ENCODE data around the gene C1orf21.

DNA sequence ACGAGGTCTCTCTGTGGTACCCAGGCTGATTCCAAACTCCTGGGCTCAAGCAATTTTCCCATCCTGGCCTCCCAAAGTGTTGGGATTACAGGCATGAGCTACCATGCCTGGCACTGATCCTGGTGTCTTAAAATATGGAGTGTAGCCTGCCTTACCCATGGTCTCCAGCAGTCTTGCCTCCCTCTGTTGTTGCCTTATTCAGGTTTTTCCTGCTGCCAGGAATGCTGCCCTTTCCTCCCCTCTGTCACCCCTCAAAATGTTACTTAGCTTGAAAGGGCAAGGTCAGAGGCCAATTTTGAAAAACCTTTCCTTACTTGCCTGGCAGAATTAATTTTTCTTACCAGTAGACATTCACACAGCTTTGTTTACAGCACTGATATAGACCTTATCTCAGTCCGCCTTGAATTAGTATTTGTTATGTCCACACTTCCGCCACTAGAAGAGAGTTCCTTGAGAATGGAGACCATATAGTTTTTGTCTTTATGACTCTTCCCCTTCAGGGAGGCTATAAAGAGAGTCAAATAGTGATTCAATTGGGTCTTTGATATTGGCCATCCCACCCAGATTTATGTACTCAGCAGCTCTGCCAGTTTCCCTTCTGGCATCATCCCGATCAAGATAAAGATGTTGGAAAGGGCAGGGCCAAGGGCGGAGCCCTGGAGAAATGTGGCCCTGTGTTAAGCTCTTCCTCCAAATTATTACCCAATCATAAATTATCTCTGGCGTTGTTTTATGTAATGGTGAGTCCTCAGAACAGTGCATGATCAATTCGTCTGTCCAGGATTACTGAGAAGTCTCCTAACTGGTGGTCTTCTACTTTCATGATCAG lies 38.8 kb downstream of the C1orf21 start:
- no peak for TF ChIP-seq POLR2A (IDR thresholded peaks at IDR 0.05; ENCODE audit: low read depth, low read length)
- TF ChIP-seq, protein P1, sequence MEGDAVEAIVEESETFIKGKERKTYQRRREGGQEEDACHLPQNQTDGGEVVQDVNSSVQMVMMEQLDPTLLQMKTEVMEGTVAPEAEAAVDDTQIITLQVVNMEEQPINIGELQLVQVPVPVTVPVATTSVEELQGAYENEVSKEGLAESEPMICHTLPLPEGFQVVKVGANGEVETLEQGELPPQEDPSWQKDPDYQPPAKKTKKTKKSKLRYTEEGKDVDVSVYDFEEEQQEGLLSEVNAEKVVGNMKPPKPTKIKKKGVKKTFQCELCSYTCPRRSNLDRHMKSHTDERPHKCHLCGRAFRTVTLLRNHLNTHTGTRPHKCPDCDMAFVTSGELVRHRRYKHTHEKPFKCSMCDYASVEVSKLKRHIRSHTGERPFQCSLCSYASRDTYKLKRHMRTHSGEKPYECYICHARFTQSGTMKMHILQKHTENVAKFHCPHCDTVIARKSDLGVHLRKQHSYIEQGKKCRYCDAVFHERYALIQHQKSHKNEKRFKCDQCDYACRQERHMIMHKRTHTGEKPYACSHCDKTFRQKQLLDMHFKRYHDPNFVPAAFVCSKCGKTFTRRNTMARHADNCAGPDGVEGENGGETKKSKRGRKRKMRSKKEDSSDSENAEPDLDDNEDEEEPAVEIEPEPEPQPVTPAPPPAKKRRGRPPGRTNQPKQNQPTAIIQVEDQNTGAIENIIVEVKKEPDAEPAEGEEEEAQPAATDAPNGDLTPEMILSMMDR (IDR thresholded peaks at IDR 0.05; ENCODE audit: extremely low read depth in 1 of 2, insufficient read depth in 1 of 2, low read depth in 1 of 2, low read length in 2 of 2): no peak
- TF ChIP-seq EZH2 (IDR thresholded peaks at IDR 0.05; ENCODE audit: borderline replicate concordance, low read depth, low read length, severe bottlenecking): no peak
